Astrocyte (in vitro differentiated cells and primary cell): ENCODE results near the gene ATP6AP2. TPM values are rescaled to one million over a fixed set of nuclear protein-coding genes. Genes with fewer than 3 reads are reported as not detected.
A peak's percentile ranks its signal among the peaks of the same experiment; 100 is the strongest.

Experiments
- DNase-seq: peaks from one replicate; pipeline ENCODE4 v3.0.0-alpha.2; 2010; ENCODE audit warnings: low read depth
- FAIRE-seq: peaks from 2 replicates; lab custom pipeline; 2011; peaks lifted over from hg19 to GRCh38; lab: Jason Lieb, UNC
- H2AFZ ChIP-seq: 2 replicates; pipeline ENCODE4 v1.6.0; 2012; ENCODE audit warnings: low read depth, low read length, inconsistent platforms
- H3K27ac ChIP-seq: 2 replicates; pipeline ENCODE4 v1.5.1; 2011; ENCODE audit warnings: low read depth, low read length, inconsistent platforms
- H3K27me3 ChIP-seq: 2 replicates; pipeline ENCODE4 v1.6.0; 2011; ENCODE audit warnings: low read length, inconsistent platforms; ENCODE audit not compliant: insufficient read depth
- H3K36me3 ChIP-seq: 2 replicates; pipeline ENCODE4 v1.5.1; 2011; ENCODE audit warnings: low read length, inconsistent platforms; ENCODE audit not compliant: insufficient read depth
- H3K4me1 ChIP-seq: 2 replicates; pipeline ENCODE4 v1.5.1; 2011; ENCODE audit warnings: low read length, inconsistent platforms; ENCODE audit not compliant: insufficient read depth
- H3K4me2 ChIP-seq: 2 replicates; pipeline ENCODE4 v1.6.0; 2012; ENCODE audit warnings: low read length, inconsistent platforms
- H3K4me3 ChIP-seq: 2 replicates; pipeline ENCODE4 v1.5.1; 2011; ENCODE audit warnings: low read depth, mild to moderate bottlenecking, low read length, inconsistent platforms; ENCODE audit not compliant: insufficient read depth
- H3K79me2 ChIP-seq: 2 replicates; pipeline ENCODE4 v1.6.0; 2012; ENCODE audit warnings: mild to moderate bottlenecking, low read length, inconsistent platforms; ENCODE audit not compliant: insufficient read depth
- H3K9ac ChIP-seq: 2 replicates; pipeline ENCODE4 v1.6.0; 2012; ENCODE audit warnings: mild to moderate bottlenecking, low read length, inconsistent platforms
- H3K9me3 ChIP-seq: 2 replicates; pipeline ENCODE4 v1.5.1; 2012; ENCODE audit warnings: low read depth, mild to moderate bottlenecking, low read length, inconsistent platforms; ENCODE audit not compliant: insufficient read depth
- H4K20me1 ChIP-seq: 2 replicates; pipeline ENCODE4 v1.6.0; 2012; ENCODE audit warnings: low read length, inconsistent platforms; ENCODE audit not compliant: insufficient read depth
- H3K27ac Mint-ChIP-seq: one replicate; pipeline ENCODE4 v1.8.0; 2021; ENCODE audit warnings: mild to moderate bottlenecking, mixed read lengths; ENCODE audit not compliant: unreplicated experiment
- H3K27me3 Mint-ChIP-seq: one replicate; pipeline ENCODE4 v1.8.0; 2021; ENCODE audit warnings: low read depth, mixed read lengths; ENCODE audit not compliant: unreplicated experiment
- H3K36me3 Mint-ChIP-seq: one replicate; pipeline ENCODE4 v1.8.0; 2021; ENCODE audit warnings: low read depth, mixed read lengths; ENCODE audit not compliant: unreplicated experiment
- H3K4me1 Mint-ChIP-seq: one replicate; pipeline ENCODE4 v1.8.0; 2021; ENCODE audit warnings: low read depth, mixed read lengths; ENCODE audit not compliant: unreplicated experiment
- H3K4me3 Mint-ChIP-seq: one replicate; pipeline ENCODE4 v1.8.0; 2021; ENCODE audit warnings: mild to moderate bottlenecking, moderate library complexity, mixed read lengths; ENCODE audit not compliant: unreplicated experiment
- H3K9me3 Mint-ChIP-seq: one replicate; pipeline ENCODE4 v1.8.0; 2021; ENCODE audit warnings: mild to moderate bottlenecking, mixed read lengths; ENCODE audit not compliant: unreplicated experiment
- EZH2 ChIP-seq: IDR thresholded peaks from 2 replicates; pipeline ENCODE4 v1.6.1; 2012; ENCODE audit warnings: mild to moderate bottlenecking, low read length, inconsistent platforms; ENCODE audit not compliant: insufficient read depth
- total RNA-seq: library from RNA; stranded (reverse); gene quantifications from 2 replicates; pipeline ENCODE4 v1.2.1, GENCODE V29; 2021
- TF ChIP-seq, protein P1 (sequence below): IDR thresholded peaks from 2 replicates; pipeline ENCODE4 v1.5.1; 2011; ENCODE audit warnings: low read depth, mild to moderate bottlenecking, inconsistent platforms, low read length, moderate library complexity; ENCODE audit not compliant: insufficient read depth

Gene ATP6AP2
- total RNA-seq, 1 donor from 2014 or later = 153 TPM

DNA sequence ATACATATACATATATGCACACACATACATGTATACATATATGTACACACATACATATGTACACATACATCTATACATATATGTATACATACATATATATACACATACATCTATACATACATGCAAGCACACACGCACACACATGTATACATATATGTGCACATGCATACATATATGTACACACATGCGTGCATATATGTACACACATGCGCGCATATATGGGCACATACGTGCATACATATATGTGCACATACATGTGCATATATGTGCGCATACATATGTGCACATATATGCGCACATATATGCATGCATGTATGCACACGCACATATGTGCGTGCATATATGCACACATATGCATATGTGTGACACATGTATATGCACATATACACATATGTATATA is 35.2 kb downstream of the ATP6AP2 start:
- H3K9me3 Mint-ChIP-seq = no peaks in the 10 kb centered on the region
- H3K27ac ChIP-seq = no peak overlapping the region
- no peak overlapping the region for H3K4me3 ChIP-seq

DNA sequence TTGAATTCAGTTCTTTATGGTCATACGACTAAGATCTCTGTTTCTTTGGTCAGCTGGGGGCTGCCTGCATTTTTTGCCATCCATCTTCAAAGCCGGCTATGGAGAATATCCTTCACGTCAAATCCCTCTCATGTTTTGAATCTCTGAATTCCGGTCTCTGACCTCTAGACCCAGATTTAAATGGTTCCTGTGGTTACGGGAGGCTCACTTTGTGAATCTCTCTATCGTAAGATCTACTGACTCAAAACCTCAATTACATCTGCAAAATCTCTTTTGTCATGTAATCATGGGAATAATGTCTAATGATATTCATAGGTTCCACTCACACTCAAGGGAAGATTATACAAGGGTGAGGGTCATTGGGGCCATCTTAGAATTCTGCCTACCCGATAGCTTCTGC is 36.8 kb downstream of the ATP6AP2 start:
- Histone ChIP-seq H3K79me2 (no peaks in the 10 kb centered on the region), H3K4me2 (no peak overlapping the region), H3K36me3 (no peaks in the 10 kb centered on the region), H2AFZ (no peak overlapping the region), H3K4me1 (no peaks in the 10 kb centered on the region), H3K9ac (no peak overlapping the region), H3K27ac (no peak overlapping the region), H3K27me3 (no peaks in the 10 kb centered on the region), H3K9me3 (no peaks in the 10 kb centered on the region), H3K4me3 (no peak overlapping the region), H4K20me1 (no peaks in the 10 kb centered on the region)
- no peak overlapping the region for H3K27ac Mint-ChIP-seq
- H3K9me3 Mint-ChIP-seq = no peaks in the 10 kb centered on the region
- H3K36me3 Mint-ChIP-seq = no peaks in the 10 kb centered on the region
- no peaks in the 10 kb centered on the region for H3K4me1 Mint-ChIP-seq
- H3K27me3 Mint-ChIP-seq = no peaks in the 10 kb centered on the region
- FAIRE-seq = no peak
- DNase-seq = peak; percentile 16
- TF ChIP-seq, protein P1, sequence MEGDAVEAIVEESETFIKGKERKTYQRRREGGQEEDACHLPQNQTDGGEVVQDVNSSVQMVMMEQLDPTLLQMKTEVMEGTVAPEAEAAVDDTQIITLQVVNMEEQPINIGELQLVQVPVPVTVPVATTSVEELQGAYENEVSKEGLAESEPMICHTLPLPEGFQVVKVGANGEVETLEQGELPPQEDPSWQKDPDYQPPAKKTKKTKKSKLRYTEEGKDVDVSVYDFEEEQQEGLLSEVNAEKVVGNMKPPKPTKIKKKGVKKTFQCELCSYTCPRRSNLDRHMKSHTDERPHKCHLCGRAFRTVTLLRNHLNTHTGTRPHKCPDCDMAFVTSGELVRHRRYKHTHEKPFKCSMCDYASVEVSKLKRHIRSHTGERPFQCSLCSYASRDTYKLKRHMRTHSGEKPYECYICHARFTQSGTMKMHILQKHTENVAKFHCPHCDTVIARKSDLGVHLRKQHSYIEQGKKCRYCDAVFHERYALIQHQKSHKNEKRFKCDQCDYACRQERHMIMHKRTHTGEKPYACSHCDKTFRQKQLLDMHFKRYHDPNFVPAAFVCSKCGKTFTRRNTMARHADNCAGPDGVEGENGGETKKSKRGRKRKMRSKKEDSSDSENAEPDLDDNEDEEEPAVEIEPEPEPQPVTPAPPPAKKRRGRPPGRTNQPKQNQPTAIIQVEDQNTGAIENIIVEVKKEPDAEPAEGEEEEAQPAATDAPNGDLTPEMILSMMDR = no peak
- no peak for TF ChIP-seq EZH2
- no peak overlapping the region for H3K4me3 Mint-ChIP-seq

More for the DNA sequence above, 35.2 kb downstream of the ATP6AP2 start:
- H3K4me1 ChIP-seq = no peaks in the 10 kb centered on the region
- FAIRE-seq (no peak), DNase-seq (no peak)
- Mint-ChIP-seq H3K27me3 (no peaks in the 10 kb centered on the region), H3K27ac (no peak overlapping the region), H3K36me3 (no peaks in the 10 kb centered on the region), H3K4me3 (no peak overlapping the region), H3K4me1 (no peaks in the 10 kb centered on the region)
- no peak overlapping the region for H3K4me2 ChIP-seq
- no peaks in the 10 kb centered on the region for H3K79me2 ChIP-seq
- H3K36me3 ChIP-seq = no peaks in the 10 kb centered on the region
- no peak overlapping the region for H3K9ac ChIP-seq
- H3K27me3 ChIP-seq = no peaks in the 10 kb centered on the region
- H3K9me3 ChIP-seq = no peaks in the 10 kb centered on the region
- H2AFZ ChIP-seq = no peak overlapping the region
- H4K20me1 ChIP-seq = no peaks in the 10 kb centered on the region
- TF ChIP-seq, protein P1 = no peak
- TF ChIP-seq EZH2 = no peak

DNA sequence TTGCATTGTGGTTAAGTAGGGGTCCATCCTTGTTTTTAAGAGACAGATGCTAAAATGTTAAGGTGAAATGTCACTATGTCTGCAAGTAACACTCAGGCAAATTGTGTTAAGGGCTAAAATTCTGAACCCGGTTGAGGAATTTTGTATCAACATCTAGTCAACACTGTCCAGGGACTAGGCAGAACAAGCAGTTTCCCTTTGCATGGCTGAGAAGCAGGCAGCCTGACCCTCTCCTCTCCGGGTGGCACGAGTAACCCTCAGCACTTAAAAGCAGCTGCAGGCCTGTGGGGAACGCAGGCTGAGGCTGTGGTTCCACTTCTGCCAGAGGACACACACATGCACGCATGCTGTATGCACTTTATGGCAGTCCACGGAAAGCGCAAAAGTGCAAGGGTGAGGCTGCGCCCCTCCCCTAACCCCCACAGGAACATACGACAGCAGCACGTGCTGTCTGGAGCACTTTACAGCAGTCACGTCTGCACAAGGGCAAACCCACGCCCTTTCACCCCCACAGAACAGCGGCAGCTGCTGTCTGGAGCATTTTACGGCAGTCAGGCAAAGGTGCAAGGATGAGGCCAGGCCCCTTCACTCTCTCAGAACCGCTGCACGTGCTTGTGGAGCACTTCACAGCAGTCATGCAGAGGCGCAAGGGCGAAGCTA is 41.8 kb downstream of the ATP6AP2 start:
- Histone ChIP-seq H3K79me2 (no peaks in the 10 kb centered on the region), H3K27me3 (no peaks in the 10 kb centered on the region), H4K20me1 (no peaks in the 10 kb centered on the region), H3K9ac (no peak overlapping the region), H2AFZ (no peak overlapping the region), H3K4me1 (no peaks in the 10 kb centered on the region), H3K4me2 (no peak overlapping the region), H3K9me3 (no peaks in the 10 kb centered on the region), H3K4me3 (no peak overlapping the region), H3K27ac (no peak overlapping the region), H3K36me3 (no peaks in the 10 kb centered on the region)
- Mint-ChIP-seq H3K36me3 (no peaks in the 10 kb centered on the region), H3K27me3 (no peaks in the 10 kb centered on the region), H3K27ac (no peak overlapping the region), H3K4me3 (no peak overlapping the region), H3K4me1 (no peaks in the 10 kb centered on the region), H3K9me3 (no peaks in the 10 kb centered on the region)
- FAIRE-seq (peak; percentile 84), DNase-seq (no peak)
- no peak for TF ChIP-seq EZH2
- TF ChIP-seq, protein P1 = no peak
